A673 (cell line): Measurements from ENCODE around the gene CPNE5. TPM values are rescaled to one million over a fixed set of nuclear protein-coding genes. Genes with fewer than 3 reads are reported as not detected.
A peak's percentile ranks its signal among the peaks of the same experiment; 100 is the strongest.

ENCODE experiments used
- BruUV-seq: library from RNA; stranded (reverse); fragments of 400-500 nt; replicated peaks from 2 replicates; lab custom pipeline; 2021; lab: Mats Ljungman, UMichigan
- CTCF ChIA-PET: fragments of 300-600 bp; sonication (Branson Sonifier 250); formaldehyde crosslinking; loops from one replicate; lab custom pipeline; 2022; ENCODE audit warnings: antibody characterized with exemption; lab: Charles Lee
- POLR2A ChIA-PET: fragments of 300-600 bp; sonication (Branson Sonifier 250); formaldehyde crosslinking; loops from one replicate; lab custom pipeline; 2022; ENCODE audit warnings: antibody characterized with exemption; ENCODE audit not compliant: low non-redundant PET; lab: Charles Lee
- DNase-seq: peaks from one replicate; pipeline ENCODE4 v3.0.0-alpha.2; 2015; ENCODE audit warnings: low spot score
- H3K27ac ChIP-seq: fragments of 200-600 bp; sonication (generic); 2 replicates; pipeline ENCODE4 v1.5.1; 2016; ENCODE audit warnings: mixed run types, low read depth, mild to moderate bottlenecking, mixed read lengths, antibody characterized with exemption, low read length; ENCODE audit not compliant: poor library complexity, severe bottlenecking
- H3K27me3 ChIP-seq: fragments of 200-600 bp; sonication (generic); replicated peaks from 2 replicates; pipeline ENCODE4 v1.6.1; 2017; ENCODE audit warnings: mixed run types, low read depth, mild to moderate bottlenecking, mixed read lengths, antibody characterized with exemption, low read length; ENCODE audit not compliant: insufficient read depth, poor library complexity
- H3K36me3 ChIP-seq: fragments of 200-600 bp; sonication (generic); 2 replicates; pipeline ENCODE4 v1.6.1; 2016; ENCODE audit warnings: mixed run types, mild to moderate bottlenecking, mixed read lengths, antibody characterized with exemption, low read length; ENCODE audit not compliant: insufficient read depth, poor library complexity, severe bottlenecking
- H3K4me1 ChIP-seq: fragments of 200-600 bp; sonication (generic); 2 replicates; pipeline ENCODE4 v1.6.1; 2017; ENCODE audit warnings: mixed run types, mild to moderate bottlenecking, mixed read lengths, antibody characterized with exemption, low read length; ENCODE audit not compliant: insufficient read depth, poor library complexity, severe bottlenecking
- H3K4me3 ChIP-seq: fragments of 200-600 bp; sonication (generic); 2 replicates; pipeline ENCODE4 v1.5.1; 2016; ENCODE audit warnings: low read depth, mixed run types, mild to moderate bottlenecking, mixed read lengths, low read length; ENCODE audit not compliant: poor library complexity, severe bottlenecking
- H3K9me3 ChIP-seq: fragments of 200-600 bp; sonication (generic); 2 replicates; pipeline ENCODE4 v1.6.1; 2016; ENCODE audit warnings: mixed run types, low read depth, mild to moderate bottlenecking, mixed read lengths, antibody characterized with exemption, low read length; ENCODE audit not compliant: poor library complexity, severe bottlenecking
- CTCF ChIP-seq: fragments of 300-800, 200-600 bp; sonication (generic); conservative IDR thresholded peaks from 2 replicates; pipeline ENCODE4 v1.5.1; 2017; ENCODE audit warnings: low read depth, mild to moderate bottlenecking, antibody characterized with exemption, low read length, moderate library complexity, mixed read lengths
- EZH2 ChIP-seq: fragments of 200-600 bp; sonication (generic); IDR thresholded peaks from 2 replicates; pipeline ENCODE4 v1.6.1; 2017; ENCODE audit warnings: borderline replicate concordance, low read depth, mild to moderate bottlenecking, mixed read lengths, antibody characterized with exemption, low read length; ENCODE audit not compliant: poor library complexity, severe bottlenecking
- intact Hi-C: fragments of 100-400 bp; cut with micrococcal nuclease; formaldehyde crosslinking; loops from one replicate; pipeline ENCODE4 v1.10.0; 2022; ENCODE audit not compliant: unreplicated experiment
- total RNA-seq: library from RNA; stranded (reverse); gene quantifications from 2 replicates; pipeline ENCODE4 v1.2.3, GENCODE V29; 2021

The CPNE5 gene
- total RNA-seq, 1 experiment from 2014 or later = 0.13 TPM

GRCh38 chr6:36839749-36840431 lies 646 bp upstream of the CPNE5 start:
- H3K4me1 ChIP-seq = peaks cover 5% of the 10 kb centered on the region
- no TSS peak for BruUV-seq
- POLR2A ChIA-PET = no interaction called here
- TF ChIP-seq CTCF (peak; percentile 25; the same call in 1 of the 2 replicates), EZH2 (no peak)
- intact Hi-C loops = no loop called here
- peaks cover 4% of the 10 kb centered on the region for H3K27me3 ChIP-seq
- DNase-seq = peak; percentile 69
- CTCF ChIA-PET = no interaction called here
- H3K27ac ChIP-seq = no peak overlapping the region
- H3K36me3 ChIP-seq = no peaks in the 10 kb centered on the region
- H3K4me3 ChIP-seq = peak overlapping the region; percentile 52
- no peaks in the 10 kb centered on the region for H3K9me3 ChIP-seq

DNA sequence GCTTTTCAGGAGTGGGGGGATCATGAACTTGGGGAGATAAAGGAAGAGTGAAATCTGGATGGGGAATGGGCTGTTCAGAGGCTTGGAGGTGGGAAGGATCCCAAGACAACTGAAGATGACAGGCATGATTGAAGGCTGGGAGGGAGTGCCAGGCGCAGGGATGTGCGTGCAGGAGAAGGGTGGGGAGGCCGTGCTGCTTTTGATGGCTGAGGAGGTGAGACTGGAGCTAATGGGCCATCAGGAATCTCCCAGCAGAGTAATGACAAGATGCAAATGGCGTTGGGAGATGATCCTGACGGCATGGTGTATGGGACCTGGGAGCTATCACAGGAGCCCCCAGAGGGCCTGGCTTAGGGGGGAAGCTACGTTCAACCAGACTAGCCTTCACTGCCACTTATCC lies 1.6 kb downstream of the CPNE5 start:
- H3K9me3 ChIP-seq = no peaks in the 10 kb centered on the region
- no peak for TF ChIP-seq CTCF
- TF ChIP-seq EZH2 = no peak
- BruUV-seq = no TSS peak
- intact Hi-C loops = no loop called here
- no peak overlapping the region for H3K27ac ChIP-seq
- H3K36me3 ChIP-seq = no peaks in the 10 kb centered on the region
- H3K4me3 ChIP-seq = no peak overlapping the region
- H3K4me1 ChIP-seq = peaks cover 5% of the 10 kb centered on the region
- DNase-seq = no peak
- ChIA-PET CTCF (interaction anchor here (1.4 kb wide), 1 partner anchor 11 kb away, joined by 4 read pairs; no protein-coding TSS in a partner anchor), POLR2A (no interaction called here)
- H3K27me3 ChIP-seq = peaks cover 4% of the 10 kb centered on the region

- H3K4me1 ChIP-seq = peaks cover 5% of the 10 kb centered on the region
- no peak for DNase-seq
- no peaks in the 10 kb centered on the region for H3K9me3 ChIP-seq
- intact Hi-C loops = no loop called here
- BruUV-seq = no TSS peak
- ChIA-PET POLR2A (no interaction called here), CTCF (interaction anchor here (1.0 to 1.4 kb wide), 2 partner anchors 12 to 181 kb away, joined by 4 read pairs; no protein-coding TSS in a partner anchor)
- TF ChIP-seq CTCF (no peak), EZH2 (no peak)
- H3K36me3 ChIP-seq = no peaks in the 10 kb centered on the region
- H3K27ac ChIP-seq = no peak overlapping the region
- peaks cover 4% of the 10 kb centered on the region for H3K27me3 ChIP-seq
- H3K4me3 ChIP-seq = no peak overlapping the region
Observed at GRCh38 chr6:36837022-36837339, 2.3 kb downstream of the CPNE5 start.
